GM21526 (cell line): Measurements from ENCODE around the gene BAIAP2L2.

ENCODE experiments used
- ATAC-seq: cut with Tn5 transposase; IDR thresholded peaks from one replicate; pipeline ENCODE4 v1.9.1; 2021; ENCODE audit warnings: moderate library complexity; ENCODE audit not compliant: unreplicated experiment, low FRiP score

BAIAP2L2 gene

DNA sequence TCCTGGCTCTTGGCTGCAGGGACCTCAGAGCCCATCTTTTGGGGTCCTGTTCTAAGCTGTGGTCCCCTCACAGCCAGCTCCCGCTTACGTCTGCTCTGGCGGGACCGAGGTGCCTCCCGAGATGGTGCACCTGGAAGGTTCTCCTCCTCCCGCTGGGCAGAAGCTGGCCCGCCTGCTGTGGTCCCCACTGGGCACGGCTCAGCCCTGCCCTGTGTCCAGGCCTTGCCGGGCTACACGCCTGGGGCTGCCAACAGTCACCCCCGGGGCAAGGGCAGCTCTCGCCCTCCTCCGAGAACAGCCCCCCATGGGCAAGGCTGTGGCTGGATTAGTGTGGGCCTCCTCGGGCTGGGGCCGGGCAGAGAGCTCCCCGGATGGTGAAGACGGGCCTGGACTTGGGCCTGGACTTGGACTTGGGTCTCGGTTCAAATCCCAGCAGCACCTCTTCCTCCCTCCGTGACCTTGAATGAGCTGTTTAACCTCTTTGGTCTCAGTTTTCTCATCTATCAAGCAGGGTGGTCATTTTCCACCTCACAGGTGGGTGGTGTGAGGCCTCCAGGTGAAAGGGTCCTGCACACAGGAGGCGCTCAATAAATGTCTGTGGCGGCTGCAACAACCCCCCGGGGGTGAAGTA lies 998 bp downstream of the BAIAP2L2 start:
- ATAC-seq, result no peak

DNA sequence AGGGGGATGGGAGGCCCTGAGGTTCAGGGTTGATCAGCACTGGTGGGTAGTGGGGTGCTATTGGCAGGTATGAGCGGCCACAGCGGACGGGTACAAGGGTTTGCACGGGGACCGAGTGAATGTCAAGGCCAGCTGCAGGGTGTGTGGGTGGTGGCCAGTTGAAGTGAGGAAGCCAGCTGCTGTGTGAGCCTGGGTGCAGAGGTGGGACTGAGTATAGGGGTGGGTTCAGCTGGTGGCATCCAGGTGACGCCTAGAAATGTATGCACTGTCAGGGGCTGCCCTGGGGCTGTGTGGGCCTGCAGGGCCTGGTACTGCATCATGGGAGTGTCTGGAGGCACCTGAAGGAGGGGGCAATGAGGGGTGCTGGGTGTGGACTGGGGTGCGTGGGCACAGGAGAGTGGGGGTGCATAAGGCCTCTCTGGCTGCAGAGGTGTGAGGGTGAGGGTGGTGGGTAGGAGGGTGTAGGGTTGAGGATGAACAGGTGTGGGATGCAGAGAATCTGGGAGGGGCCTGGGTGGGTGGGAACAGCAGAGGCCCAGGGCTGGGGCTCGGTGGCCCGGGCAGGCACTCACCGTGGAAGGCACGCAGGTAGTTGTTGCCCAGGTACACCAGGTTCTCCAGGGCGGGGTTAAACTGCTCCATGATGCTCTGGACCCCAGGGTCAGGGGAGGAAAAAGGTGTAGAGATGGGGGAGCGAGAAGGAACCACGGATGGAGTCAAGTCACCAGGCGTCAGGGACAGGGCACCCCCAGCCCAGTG lies 1.7 kb downstream of the BAIAP2L2 start:
- ATAC-seq, result no peak

GRCh38 chr22:38107692-38108515 lies 2.6 kb downstream of the BAIAP2L2 start:
- no peak for ATAC-seq

GRCh38 chr22:38106814-38107578 lies 3.5 kb downstream of the BAIAP2L2 start:
- no peak for ATAC-seq

DNA sequence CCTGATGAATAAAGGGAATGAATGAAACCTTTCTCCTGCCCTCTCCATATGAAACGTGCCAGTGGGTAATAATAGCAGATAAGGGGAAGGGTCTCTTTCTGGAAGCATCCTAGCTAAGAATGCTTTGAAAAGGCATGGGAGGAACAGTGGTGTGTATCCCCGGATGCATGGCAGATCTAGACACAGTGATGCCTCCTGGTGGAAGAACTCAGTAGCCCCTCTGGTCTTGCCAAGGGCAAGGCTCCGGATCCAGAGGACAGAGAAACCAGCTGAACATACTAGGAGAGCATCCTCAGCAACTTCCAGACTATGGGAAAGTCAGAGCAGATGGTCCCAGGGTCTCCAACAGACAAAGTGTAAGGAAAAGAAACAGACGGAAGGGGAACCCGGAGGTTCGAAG lies 6.4 kb downstream of the BAIAP2L2 start:
- ATAC-seq, result no peak

- ATAC-seq, result no peak
Observed at GRCh38 chr22:38103641-38104040, 6.8 kb downstream of the BAIAP2L2 start.

- no peak for ATAC-seq
Observed at GRCh38 chr22:38098410-38099249, 11.9 kb downstream of the BAIAP2L2 start.

DNA sequence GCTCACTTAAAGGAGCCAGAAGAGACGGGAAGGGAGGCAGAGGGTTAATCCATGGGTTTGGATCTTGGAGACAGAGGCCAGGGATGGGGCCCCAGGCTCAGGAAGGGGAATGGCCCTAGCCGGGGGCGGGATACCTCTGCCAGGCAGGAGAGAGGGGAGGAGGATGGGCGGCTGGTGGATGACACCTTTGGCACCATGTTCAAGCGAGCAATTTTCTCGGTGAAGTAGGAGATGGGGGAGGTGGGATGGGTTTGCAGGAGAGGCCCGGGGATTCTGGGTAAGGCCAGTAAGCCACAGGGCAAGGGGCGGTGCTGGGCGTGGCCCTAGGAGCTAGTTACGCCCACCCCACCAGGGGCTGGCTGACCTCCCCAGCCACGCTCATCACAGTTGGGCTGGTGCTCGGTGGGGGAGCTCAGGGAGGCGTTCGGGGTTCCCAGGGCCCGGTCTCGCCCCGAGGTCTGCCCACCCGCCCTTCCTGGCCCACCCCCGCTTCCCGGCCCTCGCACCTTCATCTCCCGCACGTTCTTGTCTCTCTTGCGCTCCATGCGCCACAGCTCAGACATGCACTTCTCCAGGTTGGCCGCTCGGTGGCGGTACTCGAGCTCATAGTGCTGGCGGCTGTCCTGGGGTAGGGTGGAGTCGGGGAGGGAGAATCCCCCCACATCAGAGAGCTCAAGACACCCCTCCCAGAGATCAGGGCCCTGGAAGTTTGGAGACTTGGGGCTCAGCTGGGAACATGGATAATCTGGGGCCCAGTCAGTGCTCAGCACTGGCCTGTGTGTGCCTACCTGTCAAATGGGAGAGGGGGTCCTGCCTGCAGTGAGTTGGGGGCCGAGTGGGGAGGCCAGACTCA lies 12.7 kb downstream of the BAIAP2L2 start:
- no peak for ATAC-seq

GRCh38 chr22:38097058-38097457 lies 13.4 kb downstream of the BAIAP2L2 start:
- no peak for ATAC-seq

DNA sequence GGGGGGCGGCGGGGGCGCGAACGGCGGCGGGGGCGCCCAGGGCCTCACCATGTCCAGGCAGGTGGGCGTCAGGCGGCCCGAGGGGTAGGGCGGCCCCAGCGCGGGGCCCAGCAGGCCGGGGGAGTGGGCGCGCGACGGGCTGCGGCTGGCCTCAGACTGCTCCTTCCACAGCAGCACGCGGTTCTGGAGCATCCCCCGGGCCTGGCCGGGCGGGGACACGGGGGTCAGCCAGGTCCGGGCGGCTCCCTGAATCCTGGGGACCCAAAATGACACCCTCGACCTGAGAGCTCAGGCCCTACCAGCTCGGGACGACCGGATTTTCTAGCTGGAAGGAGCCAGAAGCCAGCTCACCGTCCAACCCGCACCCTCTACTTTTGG lies 21.0 kb downstream of the BAIAP2L2 start:
- ATAC-seq, result no peak

DNA sequence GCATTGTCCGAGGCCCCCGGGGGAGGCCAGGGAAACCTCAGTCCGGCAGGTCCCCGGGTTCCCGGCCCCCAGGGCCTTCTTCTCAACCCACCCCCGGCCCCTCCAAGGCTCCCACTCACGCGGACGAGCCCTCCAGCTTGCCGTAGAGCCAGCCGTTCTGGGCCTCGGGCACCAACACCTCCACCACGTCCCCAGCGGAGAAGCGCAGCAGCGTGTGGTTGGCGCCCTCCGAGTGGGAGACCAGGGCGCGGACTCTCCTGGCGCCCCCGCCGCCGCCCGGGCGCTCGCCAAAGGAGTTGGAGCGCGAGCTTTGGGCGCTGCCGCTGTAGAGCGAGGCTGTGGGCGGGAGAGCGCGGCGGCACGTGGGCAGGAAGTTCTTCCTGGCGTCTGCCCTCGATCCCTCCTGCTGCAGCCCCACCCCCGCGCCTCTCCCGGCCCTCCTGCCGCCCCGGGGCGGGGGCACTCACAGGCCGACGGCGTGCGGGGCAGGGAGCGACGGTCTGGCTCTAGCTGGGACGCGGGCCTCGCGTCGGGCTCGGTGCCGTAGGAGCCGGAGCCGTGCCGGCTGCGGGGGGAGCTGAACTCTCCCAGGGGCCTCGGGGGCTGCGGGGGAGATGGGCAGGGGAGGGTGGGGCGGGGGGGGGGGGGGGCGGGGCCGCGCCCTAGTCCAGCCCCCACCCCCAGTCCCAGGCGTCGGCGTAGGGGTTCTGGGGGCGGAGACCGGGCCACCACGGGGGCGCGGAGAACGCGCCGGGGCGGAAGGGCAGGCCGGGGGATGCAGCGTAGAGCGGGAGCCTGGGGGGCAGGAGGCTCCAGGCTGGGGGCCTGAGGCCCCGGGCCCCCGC lies 21.6 kb downstream of the BAIAP2L2 start:
- ATAC-seq, result no peak

GRCh38 chr22:38087855-38088254 lies 22.6 kb downstream of the BAIAP2L2 start:
- ATAC-seq, result no peak

GRCh38 chr22:38086942-38087341 lies 23.5 kb downstream of the BAIAP2L2 start:
- ATAC-seq, result no peak

- ATAC-seq, result no peak
Observed at GRCh38 chr22:38086001-38086845, 24.3 kb downstream of the BAIAP2L2 start.

GRCh38 chr22:38085501-38085900 lies 25.0 kb downstream of the BAIAP2L2 start:
- ATAC-seq, result no peak

- no peak for ATAC-seq
Observed at GRCh38 chr22:38085056-38085455, 25.4 kb downstream of the BAIAP2L2 start.

DNA sequence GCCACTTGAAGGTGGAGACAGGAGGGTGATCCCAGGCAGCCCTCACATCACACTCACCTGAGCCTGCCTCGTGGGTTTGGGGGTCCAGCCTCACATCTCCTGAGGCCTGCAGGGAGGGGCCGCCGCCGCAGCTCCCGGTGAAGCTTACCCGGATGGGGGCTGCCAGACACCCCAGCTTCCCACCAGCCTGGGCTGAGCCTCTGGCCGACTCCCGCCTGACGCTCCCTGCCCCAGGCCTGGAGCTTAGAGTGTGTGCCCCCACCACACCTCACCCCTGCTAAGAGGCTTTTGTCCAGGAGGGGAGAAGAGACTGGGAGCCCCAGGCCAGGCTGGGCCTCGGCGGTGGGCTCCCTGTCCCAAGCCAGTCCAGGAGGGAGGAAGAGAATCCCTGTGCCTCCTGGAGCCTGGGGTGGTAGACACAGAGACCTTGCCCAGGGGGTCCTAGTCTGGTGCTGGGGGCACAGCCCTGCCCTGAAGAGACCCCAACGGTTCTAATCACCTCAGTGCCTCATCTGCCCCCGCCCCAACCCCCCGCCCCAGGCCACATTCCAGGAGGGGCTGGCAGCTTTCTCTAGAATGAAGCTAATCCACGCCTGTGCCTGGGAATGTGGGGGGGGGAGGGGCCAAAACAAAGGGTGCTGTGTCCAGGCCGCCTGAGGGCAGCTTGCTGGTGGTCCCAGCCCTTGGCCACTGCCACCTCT lies 26.4 kb downstream of the BAIAP2L2 start, which contains the start of gene SLC16A8:
TSS of gene SLC16A8 (minus strand) at position 254 of the 701 bp plus-strand sequence. CDS start 1,311 bp downstream, outside the sequence.
- no peak for ATAC-seq
